Smooth muscle cell (in vitro differentiated cells): ENCODE data around the gene C11orf16. TPM values are rescaled to one million over a fixed set of nuclear protein-coding genes. Genes with fewer than 3 reads are reported as not detected.
"Not testable (repeated sequence)": the region's sequence is repeated elsewhere in the genome, so short reads cannot be mapped to it uniquely, and the experiment has no call there.

Experiments
- DNase-seq: peaks from one replicate; lab custom pipeline; 2025; ENCODE audit not compliant: unreplicated experiment; lab: John Stamatoyannopoulos, UW
- H2AFZ ChIP-seq: fragments of 200-600 bp; sonication (generic); 2 replicates; pipeline ENCODE4 v1.6.0; 2016; ENCODE audit warnings: antibody characterized with exemption, low read depth, mild to moderate bottlenecking
- H3F3A ChIP-seq: fragments of 200-600 bp; sonication (generic); 2 replicates; pipeline ENCODE4 v1.6.0; 2017; ENCODE audit warnings: antibody characterized with exemption, low read depth
- H3K27ac ChIP-seq: fragments of 200-600 bp; sonication (generic); 2 replicates; pipeline ENCODE4 v1.5.1; 2016; ENCODE audit warnings: low read depth, mild to moderate bottlenecking
- H3K27me3 ChIP-seq: fragments of 200-600 bp; sonication (generic); 2 replicates; pipeline ENCODE4 v1.6.1; 2016; ENCODE audit warnings: low read depth, mild to moderate bottlenecking
- H3K36me3 ChIP-seq: fragments of 200-600 bp; sonication (generic); 2 replicates; pipeline ENCODE4 v1.5.1; 2016; ENCODE audit warnings: low read depth
- H3K4me1 ChIP-seq: fragments of 200-600 bp; sonication (generic); 2 replicates; pipeline ENCODE4 v1.5.1; 2016; ENCODE audit warnings: low read depth
- H3K4me2 ChIP-seq: fragments of 200-600 bp; sonication (generic); 2 replicates; pipeline ENCODE4 v1.6.0; 2016; ENCODE audit warnings: mild to moderate bottlenecking
- H3K4me3 ChIP-seq: fragments of 200-600 bp; sonication (generic); 2 replicates; pipeline ENCODE4 v1.5.1; 2016; ENCODE audit warnings: mild to moderate bottlenecking
- H3K79me2 ChIP-seq: fragments of 200-600 bp; sonication (generic); 2 replicates; pipeline ENCODE4 v1.6.0; 2016; ENCODE audit warnings: low read depth, mild to moderate bottlenecking
- H3K9ac ChIP-seq: fragments of 200-600 bp; sonication (generic); 2 replicates; pipeline ENCODE4 v1.6.0; 2016; ENCODE audit warnings: low read depth
- H3K9me3 ChIP-seq: fragments of 200-600 bp; sonication (generic); replicated peaks from 2 replicates; pipeline ENCODE4 v1.5.1; 2016; ENCODE audit warnings: low read depth
- H4K20me1 ChIP-seq: fragments of 200-600 bp; sonication (generic); 2 replicates; pipeline ENCODE4 v1.6.0; 2016; ENCODE audit warnings: low read depth
- CTCF ChIP-seq: fragments of 200-600 bp; sonication (generic); IDR thresholded peaks from 2 replicates; pipeline ENCODE4 v1.5.1; 2017; ENCODE audit warnings: borderline replicate concordance, mild to moderate bottlenecking, antibody characterized with exemption; ENCODE audit not compliant: insufficient read depth, poor library complexity, severe bottlenecking
- WGBS: methylation state at CpG from one replicate; pipeline ENCODE4 v1.1.7; 2016; ENCODE audit warnings: low lambda C conversion rate; 5-methylcytosine and 5-hydroxymethylcytosine counted together
- polyA plus RNA-seq: library from polyadenylated mRNA; unstranded; fragments of >200 nt; fragmentation: Nextera tagmentation; extraction: Ambion mirVana; gene quantifications from 2 replicates; pipeline ENCODE4 v1.2.1, GENCODE V29; 2016
- total RNA-seq: library from RNA; depleted of rRNA; stranded (reverse); fragments of >200 nt; gene quantifications from 2 replicates; pipeline ENCODE4 v1.2.3, GENCODE V29; 2014

Gene C11orf16
- total RNA-seq: not detected in 2 replicates
- polyA plus RNA-seq: not detected in 2 replicates

DNA sequence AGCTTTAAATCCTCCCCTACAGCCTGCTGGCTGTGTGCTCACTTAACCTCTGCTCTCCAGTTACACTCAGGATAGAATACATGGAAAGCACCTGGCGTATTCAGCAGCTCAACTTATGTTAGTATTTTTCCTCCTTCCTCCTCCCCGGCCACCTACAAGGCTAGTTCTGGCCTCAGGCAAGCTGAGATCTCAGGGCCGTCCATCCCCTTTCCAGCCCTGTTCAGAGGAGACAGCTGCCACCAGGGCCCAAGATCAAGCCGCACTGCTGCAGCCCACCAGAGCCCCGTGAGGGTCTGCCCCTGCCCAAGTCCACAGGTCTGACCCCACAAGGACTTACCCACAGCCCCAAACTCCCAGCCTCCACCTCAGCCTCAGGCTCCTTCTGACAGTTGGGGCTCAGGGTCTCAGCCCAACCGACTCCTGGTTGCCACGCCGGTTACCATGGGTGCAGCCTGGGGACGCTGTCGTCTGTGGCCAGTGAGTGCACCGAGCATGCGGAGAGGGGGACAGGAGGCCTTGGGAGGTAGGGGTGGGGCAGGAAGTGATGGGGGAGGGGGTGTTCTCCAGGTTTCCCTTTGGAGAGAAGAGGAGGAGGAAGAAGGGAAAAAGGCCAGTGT lies at the start of gene C11orf16:
TSS of gene C11orf16 (minus strand) at position 384 of the 617 bp plus-strand sequence. CDS start 639 bp downstream, outside the sequence.
- H3K36me3 ChIP-seq: no peaks in the 10 kb centered on the region
- H3K4me3 ChIP-seq: no peak within 1 kb of the TSS
- no peak within 1 kb of the TSS for H2AFZ ChIP-seq
- H4K20me1 ChIP-seq: no peaks in the 10 kb centered on the region
- H3K9ac ChIP-seq: no peak within 1 kb of the TSS
- H3F3A ChIP-seq: peaks cover 17% of the 10 kb centered on the region
- TF ChIP-seq CTCF: no peak
- H3K27ac ChIP-seq: no peak within 1 kb of the TSS
- H3K4me2 ChIP-seq: no peak within 1 kb of the TSS
- no peaks in the 10 kb centered on the region for H3K9me3 ChIP-seq
- peaks cover 4% of the 10 kb centered on the region for H3K4me1 ChIP-seq
- no peaks in the 10 kb centered on the region for H3K79me2 ChIP-seq
- DNase-seq: no peak
- H3K27me3 ChIP-seq: no peaks in the 10 kb centered on the region
- WGBS: 84% methylated on average over 12 of the region's 12 CpGs

DNA sequence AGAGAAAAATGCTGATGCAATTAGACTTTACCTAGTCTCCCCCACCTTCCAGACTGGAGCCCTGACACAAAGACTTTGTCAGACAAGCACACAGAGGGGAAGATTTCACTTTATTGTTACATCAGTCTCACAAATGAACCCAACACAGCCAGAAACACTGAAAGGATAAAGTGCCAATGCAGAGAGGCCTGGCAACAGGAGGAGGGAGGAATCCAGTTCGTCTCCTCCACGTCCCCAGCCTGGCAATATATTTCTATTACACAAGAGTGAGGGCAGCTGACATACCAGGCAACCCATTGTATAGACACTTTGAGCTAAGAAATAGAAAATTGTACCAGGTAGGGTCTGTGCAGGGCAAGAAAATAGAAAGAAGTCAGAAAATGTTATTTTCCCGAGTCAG lies 47.7 kb upstream of the C11orf16 start:
- 95% methylated on average over 3 of the region's 3 CpGs for WGBS
- no peaks in the 10 kb centered on the region for H3K4me1 ChIP-seq
- H4K20me1 ChIP-seq: no peaks in the 10 kb centered on the region
- H2AFZ ChIP-seq: no peak overlapping the region
- no peaks in the 10 kb centered on the region for H3F3A ChIP-seq
- no peaks in the 10 kb centered on the region for H3K36me3 ChIP-seq
- no peak overlapping the region for H3K9ac ChIP-seq
- no peak overlapping the region for H3K4me2 ChIP-seq
- no peaks in the 10 kb centered on the region for H3K79me2 ChIP-seq
- H3K4me3 ChIP-seq: no peak overlapping the region
- no peaks in the 10 kb centered on the region for H3K27me3 ChIP-seq
- no peaks in the 10 kb centered on the region for H3K9me3 ChIP-seq
- no peak overlapping the region for H3K27ac ChIP-seq
- no peak for TF ChIP-seq CTCF
- no peak for DNase-seq

- not testable (repeated sequence) for H3K36me3 ChIP-seq, H3K4me3 ChIP-seq, H3K27me3 ChIP-seq, H3K9me3 ChIP-seq, H3K9ac ChIP-seq, H3K4me2 ChIP-seq, H3F3A ChIP-seq, DNase-seq, H3K79me2 ChIP-seq, H4K20me1 ChIP-seq, H3K27ac ChIP-seq, H3K4me1 ChIP-seq, H2AFZ ChIP-seq
- WGBS: 86% methylated on average over 5 of the region's 7 CpGs
These were observed 46.6 kb upstream of the C11orf16 start for GRCh38 chr11:8979365-8979764.

GRCh38 chr11:8973121-8973520 lies 40.4 kb upstream of the C11orf16 start:
- no peaks in the 10 kb centered on the region for H3K4me1 ChIP-seq
- no peaks in the 10 kb centered on the region for H3K36me3 ChIP-seq
- H3K4me2 ChIP-seq: no peak overlapping the region
- no peaks in the 10 kb centered on the region for H3K27me3 ChIP-seq
- no peaks in the 10 kb centered on the region for H3K79me2 ChIP-seq
- no peak overlapping the region for H3K9ac ChIP-seq
- no peak overlapping the region for H3K4me3 ChIP-seq
- WGBS: 87% methylated on average over 3 of the region's 3 CpGs
- H3K9me3 ChIP-seq: no peaks in the 10 kb centered on the region
- H3F3A ChIP-seq: no peaks in the 10 kb centered on the region
- H2AFZ ChIP-seq: no peak overlapping the region
- no peak for TF ChIP-seq CTCF
- DNase-seq: no peak
- no peak overlapping the region for H3K27ac ChIP-seq
- H4K20me1 ChIP-seq: no peaks in the 10 kb centered on the region
